NCI-H2196 treated with DMSO at 0.1 percent for 48 hours (cell line): ENCODE data around the gene SZRD1.
A peak's percentile ranks its signal among the peaks of the same experiment; 100 is the strongest.

Source experiments
- DNase-seq: peaks from one replicate; lab custom pipeline; 2025; ENCODE audit not compliant: unreplicated experiment; lab: John Stamatoyannopoulos, UW

The SZRD1 gene

DNA sequence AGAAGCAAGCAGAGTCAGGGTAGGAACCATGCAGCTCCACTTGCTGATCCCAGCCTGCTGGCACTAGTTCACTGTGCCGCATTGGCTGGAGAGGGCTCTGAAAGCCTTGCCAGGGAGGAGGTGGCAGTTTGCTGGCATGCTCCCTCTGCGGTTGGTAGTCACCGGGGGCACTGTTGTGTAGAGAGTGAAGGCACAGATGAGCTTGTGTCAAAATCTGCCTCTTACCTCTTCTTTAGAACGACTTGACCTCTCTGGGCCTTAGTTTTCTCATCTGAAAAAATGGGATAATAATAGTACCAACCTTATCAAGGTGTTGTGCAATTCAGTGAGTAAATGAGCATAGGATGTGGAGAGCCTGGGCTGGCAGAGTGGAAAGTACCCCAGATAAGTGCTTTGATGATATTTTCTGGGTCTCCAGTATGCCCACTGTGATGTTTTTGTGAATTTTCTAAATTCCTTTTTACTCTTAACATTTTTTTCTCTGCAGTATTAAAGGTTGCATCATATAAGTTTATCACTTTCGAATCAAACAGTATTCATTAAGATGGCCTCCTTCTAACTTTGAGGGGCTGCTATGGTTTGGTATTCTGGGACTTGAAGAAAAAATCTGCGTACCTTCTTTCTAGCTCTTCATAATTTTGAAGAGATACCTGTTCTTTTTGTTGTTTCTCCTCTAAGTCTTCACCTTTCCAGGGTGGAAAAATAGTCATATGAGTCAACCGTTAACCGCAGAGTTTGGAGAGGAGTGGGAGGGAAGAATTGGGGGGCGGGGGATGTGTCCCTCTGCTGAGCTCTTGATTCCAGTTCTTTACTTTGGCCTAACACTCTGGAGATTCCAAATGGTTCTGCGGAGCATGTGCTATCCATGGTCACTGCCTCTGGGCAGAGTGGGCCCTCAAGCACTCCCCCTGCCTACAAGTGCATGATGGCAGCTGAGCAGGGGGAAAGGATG lies 26.8 kb downstream of the SZRD1 start:
- no peak for DNase-seq

DNA sequence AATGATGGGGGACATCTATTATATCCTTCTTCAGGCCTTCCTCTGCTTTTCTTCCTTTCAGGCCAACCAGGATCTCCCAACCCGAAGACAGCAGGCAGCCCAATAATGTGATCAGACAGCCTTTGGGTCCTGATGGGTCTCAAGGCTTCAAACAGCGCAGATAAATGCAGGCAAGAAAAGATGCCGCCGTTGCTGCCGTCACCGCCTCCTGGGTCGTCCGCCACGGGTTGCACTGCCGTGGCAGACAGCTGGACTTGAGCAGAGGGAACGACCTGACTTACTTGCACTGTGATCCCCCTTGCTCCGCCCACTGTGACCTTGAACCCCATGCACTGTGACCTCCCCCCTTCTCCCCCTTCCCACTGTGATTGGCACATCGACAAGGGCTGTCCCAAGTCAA lies 27.9 kb downstream of the SZRD1 start:
- no peak for DNase-seq

DNA sequence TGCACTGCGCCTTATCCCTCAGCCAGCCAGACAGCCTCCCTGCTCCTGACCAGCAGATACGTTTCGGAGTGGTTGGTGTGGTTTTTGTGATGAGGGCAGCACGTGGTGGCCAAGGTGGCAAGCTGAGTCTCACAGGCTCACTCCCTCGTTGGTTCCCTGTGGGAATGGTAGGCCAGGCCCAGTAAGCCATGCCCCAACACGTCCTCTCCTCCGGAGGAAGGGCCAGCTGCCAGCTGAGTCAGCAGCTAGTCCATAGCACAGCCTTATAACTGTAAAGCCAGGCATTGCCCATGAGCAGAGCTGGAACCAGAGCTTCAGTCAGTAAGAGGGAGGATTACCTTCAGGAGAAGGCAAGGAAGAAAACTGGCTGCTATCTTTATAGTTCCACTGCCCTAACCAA lies 29.5 kb downstream of the SZRD1 start:
- peak; percentile 91 for DNase-seq

DNA sequence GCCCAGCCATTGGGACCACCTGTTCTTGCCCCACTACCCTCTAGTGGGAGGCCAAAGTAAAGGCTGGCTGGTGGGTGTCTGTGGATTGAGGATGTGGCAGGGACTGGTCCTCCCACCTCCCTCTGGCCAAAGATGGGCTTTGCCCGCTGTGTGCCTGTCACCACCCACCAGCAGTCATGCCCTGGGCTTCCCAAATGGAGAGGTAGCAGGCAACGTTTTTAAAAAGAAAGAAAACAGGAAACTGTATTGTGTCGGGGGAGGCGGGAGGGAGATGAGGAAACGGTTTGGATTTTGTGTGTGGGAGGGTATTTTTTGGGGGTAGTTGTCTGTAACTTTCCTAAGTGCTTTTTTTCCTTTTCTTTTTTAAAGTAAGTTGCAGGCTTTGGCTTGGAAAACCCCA lies 30.1 kb downstream of the SZRD1 start:
- no peak for DNase-seq

DNA sequence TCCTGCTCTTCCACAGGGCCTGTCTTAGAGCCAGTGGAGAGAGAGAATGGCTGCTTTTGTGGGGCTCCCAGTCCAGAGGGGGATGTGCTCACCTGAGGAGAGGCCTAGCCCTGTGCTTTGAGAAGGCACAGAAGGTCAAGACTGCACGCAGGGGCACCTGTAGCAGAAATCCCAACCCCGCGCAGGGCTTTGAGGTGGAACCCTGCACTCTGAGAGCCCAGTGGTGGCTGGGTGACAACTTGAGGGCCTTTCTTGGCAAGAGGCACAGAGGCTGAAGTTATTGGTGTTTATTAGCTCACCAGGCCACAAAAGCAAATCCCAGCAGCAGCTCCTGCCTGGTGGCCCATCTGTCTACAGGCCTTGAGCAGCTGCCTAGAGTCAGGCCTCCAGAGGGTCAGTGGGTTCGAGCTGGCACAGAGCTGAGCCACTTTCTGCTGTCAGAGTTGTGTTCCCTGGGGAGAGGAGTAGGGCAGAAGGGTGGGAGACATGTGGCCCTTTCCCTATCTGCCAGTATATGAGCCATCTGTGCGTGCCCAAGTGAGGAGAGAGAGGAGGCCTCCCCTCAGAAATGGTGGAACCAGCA lies 31.4 kb downstream of the SZRD1 start:
- DNase-seq: no peak

DNA sequence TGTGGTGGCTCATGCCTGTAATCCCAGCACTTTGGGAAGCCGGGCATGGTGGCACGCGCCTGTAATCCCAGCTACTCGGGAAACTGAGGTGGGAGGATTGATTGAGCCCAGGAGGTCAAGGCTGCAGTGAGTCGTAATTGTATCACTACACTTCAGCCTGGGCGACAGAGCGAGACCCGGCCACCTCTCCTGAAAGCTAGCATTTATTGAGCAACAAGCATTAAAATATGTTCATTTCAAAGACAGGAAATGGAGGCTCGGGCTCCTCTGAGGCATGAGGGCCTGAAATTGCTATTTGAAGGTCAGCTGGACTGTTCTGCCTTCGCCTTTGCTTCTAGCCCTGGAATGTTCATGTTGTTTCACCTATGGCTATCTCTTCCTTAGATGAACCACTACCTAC lies 35.7 kb downstream of the SZRD1 start:
- no peak for DNase-seq

DNA sequence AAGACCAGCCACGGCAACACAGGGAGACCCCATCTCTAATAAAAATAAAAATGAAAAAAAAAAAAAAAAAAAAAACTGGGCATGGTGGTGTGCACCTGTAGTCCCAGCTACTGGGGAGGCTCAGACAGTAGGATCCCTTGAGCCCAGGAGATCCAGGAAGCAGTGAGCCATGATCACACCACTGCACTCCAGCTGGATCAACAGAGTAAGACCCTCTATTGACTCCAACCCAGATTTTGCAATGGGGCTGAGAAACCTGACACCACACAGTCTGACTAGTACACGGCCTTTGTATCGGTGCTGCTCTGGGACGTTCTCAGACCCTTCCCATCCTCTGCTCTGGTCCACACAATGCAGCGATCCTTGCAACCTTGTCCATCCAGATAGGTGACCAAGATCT lies 38.4 kb downstream of the SZRD1 start:
- DNase-seq: no peak

DNA sequence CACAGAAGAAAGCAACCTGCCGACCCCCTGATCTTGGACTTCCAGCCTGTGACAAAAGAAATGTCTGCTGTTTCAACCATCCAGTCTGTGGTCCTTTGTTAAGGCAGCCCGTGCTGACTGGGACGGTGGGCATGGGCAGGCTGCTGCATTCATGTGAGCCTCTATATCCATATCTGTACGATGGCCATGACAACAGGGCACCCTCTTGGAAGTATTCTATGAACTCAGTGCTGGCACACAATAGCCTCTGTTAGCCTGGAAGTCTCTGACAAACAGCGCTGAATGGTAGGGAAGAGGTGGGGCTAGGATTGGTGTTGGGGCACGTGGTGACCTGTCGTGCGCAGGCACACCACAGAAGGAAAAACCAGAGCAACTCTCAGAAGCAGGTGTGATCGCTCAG lies 39.8 kb downstream of the SZRD1 start:
- no peak for DNase-seq

DNA sequence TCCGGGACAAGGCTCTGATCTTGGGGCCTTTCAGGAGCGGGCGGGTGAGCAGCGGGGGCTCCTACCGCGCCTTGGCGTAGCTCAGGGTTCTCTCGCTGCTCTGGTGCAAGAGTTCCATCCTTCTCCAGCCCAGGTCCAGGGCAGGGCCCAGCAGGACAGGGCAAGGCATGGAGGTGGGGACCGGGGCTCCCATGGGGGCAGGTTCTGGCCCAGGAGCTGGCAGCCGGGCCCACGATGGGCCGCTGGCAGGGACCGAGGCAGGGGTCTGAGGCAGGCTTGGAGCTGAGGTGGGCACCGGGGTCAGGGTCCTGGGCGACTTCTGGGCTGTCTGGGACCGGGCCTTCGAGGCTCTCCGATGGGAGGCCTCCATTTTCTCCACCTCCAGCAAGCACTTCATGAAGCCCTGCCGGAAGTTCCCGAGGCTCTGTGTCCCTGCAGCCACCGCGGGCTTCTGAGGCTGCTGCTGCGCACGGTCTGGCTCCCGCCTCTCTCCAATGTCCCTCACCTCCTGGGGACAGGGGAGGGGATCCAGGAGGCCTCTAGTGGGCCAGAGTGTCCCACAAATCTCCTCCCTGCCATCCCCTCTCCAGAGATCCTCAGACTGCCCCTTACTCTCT lies 42.6 kb downstream of the SZRD1 start:
- no peak for DNase-seq

DNA sequence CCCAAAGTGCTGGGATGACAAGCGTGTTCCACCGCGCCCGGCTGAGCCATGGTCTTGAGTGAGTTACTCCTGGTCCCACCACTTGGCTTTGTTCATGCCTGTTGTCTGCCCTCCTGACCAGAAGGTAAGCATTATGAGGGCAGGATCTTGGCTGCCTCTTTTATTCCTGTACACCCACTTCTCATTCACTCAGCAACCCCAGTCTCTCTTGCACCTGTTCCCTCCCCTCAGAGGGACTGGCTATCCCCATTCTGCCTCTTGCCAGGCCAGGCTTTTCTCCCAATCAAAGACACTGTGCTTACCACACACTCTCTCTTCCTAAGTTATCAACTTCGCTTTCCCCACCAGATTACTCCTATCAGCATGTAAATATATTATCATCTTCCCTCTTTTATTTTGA lies 43.8 kb downstream of the SZRD1 start:
- no peak for DNase-seq

DNA sequence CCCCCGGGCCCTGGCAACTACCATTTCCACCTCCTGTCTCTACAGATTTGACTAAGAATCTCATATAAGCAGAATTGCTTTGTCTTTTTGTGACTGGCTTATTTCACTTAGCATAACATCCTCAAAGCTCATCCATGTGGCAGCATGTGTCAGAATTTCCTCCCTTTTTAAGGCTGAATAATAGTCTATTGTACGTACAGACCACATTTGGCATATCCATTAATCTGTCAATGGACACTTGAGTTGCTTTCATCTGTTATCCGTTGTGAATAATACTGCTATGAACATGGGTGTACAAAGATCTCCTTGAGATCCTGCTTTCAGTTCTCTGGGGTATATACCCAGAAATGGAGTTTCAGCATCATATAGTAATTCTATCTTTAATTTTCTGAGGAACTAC lies 46.1 kb downstream of the SZRD1 start:
- DNase-seq: no peak

DNA sequence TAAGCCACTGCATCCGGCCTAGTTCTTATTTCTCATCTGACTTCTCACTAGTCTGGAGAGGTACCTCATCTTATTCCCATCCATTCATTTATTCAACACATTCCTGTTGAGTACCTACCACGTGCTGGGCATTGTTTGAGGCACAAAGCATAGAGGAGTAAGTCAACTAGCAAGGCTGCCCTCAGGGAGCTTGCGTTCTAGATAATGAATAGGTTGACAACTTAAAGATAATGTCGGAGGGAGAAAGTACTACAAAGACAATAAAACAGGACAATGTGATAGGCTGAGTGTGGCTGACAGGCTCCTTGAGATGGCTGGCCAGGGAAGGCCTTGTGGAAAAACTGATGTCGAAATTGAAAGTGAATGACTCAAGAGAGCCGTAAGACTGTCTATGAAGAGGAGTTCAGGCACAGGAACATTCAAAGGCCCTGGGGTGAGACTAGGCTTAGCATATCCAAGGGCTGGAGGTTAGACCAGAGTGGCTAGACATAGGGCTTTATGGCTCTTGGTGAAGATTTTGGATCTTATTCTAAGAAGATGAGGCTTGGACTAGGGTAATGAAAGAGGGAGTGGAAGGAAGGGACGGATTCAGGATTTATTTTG lies 51.9 kb downstream of the SZRD1 start:
- DNase-seq: no peak

DNA sequence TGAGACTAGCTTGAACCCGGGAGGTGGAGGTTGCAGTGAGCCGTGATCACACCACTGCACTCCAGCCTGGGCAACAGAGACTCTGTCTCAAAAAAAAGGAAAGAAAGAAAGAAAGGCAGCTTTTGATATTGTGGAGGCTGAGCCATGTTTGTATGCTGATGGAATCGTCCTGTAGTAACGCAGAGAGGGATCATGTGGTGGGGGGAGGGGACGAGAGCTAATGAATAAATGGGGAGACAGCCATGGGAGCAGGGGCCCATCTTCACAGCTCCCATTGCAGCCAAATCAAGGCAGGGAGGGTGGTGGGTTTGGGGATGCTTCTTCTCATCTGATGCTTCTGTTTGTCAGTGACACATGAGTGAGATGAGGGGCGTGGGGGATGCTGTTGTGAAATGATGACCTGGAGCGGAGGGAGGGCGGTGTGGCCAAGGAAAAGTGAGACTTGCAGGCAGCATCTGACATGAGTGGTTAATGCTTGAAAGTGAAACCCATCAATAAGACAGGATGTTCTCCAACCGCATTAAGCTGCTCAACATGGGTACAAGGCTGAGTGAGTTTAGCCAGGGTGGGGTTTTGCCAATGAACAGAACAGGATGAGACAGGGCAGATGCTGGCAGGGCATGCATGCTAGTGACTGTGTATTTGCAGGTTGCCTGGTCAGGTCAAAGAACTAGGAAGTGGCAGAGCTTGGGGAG lies 53.5 kb downstream of the SZRD1 start:
- DNase-seq: no peak

DNA sequence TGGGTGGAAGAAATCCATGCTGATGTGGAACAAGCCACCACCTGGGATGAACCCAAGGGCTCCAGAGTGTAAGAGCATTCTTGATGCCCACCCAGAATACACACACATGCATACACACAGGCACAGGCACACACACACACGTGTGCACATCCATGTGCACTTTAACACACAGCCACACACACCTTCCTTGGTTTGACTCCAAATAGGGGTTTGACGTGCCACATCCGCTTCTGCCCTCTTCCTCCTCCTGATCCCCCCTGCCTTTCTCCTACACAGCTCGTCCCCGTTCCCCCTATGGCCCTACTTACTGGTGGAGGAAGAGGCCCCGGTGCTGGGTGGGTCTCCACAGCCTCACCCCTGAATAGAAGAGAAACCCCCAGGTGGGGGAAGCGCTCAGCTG lies 54.2 kb downstream of the SZRD1 start:
- no peak for DNase-seq

DNA sequence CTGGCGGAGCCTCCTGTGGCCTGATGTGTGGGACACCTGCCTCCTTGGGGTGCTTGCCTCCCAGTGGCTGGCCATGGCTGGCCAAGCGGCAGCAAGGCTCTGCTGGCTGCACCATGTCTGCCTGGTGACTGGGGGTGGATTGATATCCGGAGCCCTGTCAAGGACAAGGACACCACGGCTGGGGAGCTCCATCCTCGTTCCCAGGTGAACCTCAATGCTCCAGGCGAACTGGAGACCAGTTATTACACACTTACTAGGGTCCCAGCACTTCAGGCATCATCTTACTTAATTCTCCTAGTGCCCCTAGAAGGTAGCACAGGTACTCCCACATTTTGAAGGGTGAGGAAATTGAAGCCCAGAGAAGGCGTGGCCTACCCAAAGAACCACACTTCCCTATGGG lies 55.0 kb downstream of the SZRD1 start:
- no peak for DNase-seq

DNA sequence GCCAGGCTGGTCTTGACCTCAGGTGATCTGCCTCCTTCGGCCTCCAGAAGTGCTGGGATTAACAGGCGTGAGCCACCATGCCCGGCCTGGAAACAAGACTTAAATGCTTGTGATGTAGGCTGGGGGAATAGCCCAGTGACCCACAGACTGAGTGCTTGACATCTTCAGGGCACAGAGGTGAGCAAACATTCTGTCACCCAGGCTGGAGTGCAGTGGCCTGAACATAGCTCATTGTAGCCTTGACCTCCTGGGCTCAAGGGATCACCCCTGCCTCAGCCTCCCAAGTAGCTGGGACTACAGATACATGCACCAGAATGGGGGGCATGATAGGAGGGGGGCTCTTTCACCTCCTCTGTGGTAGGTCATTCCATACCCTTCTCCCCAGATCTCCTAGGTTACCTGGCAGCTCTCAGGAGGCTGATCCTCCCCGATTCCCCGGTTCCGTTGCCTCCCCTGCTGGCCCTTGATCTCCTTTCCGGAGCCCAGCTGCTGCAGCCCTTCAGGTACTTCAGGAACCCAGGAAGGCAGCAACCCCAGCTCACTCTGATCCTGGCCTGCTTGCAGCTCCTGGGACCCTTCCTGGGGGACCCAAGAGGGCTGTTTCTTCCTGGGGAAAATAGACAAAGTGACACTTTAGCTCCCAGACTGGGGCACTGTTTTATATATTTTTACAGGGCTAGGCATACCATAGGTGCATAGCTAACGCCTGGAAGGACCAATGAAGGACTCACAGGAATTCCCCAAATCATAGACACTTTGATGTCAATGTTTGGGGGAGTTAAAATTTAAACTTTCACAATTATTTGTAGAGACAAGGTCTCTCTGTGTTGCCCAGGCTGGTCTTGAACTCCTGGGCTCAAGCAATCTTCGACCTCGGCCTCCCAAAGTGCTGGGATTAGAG lies 58.3 kb downstream of the SZRD1 start:
- no peak for DNase-seq

DNA sequence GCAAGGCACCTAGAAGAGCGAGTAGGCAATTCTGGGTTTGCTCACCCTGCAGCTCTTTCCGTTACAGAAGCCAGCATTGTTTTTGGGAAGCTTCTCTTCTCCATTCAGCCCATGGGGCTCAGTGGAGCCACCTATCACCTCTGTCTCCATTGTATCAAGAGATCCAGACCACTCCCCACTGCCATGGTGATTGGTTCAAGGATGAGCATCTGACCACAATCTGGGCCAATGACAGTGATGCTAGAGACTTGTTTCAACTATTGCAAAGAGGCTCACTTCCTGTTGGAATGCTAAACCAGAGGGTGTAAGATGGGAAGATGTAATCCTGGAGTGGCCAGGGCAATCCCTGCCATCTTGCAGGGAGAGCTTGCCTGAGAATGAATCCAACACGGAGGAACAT lies 63.6 kb downstream of the SZRD1 start:
- DNase-seq: no peak

DNA sequence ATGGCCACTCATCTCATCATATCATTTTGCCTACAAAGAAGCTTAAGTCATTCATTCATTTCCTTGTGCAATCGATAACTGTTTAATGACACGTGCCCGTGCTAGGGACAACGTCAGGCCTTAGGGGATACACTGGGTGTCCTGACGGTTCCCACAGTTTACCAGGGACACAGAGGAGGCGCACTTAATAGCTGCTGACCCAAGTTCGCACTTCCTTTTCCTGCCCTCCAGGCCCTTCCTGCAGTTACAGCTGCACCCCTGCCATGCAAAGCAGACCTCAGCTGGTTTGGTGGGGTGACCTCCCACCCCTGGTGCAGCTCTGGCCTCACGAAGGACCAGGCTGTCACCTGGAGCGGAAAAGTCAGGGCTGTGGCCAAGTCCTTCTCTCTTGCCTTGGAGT lies 66.0 kb downstream of the SZRD1 start:
- no peak for DNase-seq

DNA sequence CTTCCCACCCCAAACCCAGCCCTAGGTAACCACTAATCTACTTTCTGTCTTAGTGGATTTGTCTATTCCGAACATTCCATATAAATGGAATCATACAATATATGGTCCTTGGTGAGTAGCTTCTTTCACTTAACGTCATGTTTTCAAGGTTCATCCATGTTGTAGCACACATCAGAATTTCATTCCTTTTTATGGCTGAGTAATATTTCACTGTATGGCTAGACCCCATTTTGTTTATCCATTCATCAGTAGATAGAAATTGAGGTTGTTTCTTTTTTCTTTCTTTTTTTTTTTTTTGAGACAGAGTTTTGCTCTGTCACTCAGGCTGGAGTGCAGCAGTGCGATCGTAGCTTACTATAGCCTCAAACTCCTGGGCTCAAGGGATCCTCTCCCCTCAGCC lies 67.0 kb downstream of the SZRD1 start:
- no peak for DNase-seq

DNA sequence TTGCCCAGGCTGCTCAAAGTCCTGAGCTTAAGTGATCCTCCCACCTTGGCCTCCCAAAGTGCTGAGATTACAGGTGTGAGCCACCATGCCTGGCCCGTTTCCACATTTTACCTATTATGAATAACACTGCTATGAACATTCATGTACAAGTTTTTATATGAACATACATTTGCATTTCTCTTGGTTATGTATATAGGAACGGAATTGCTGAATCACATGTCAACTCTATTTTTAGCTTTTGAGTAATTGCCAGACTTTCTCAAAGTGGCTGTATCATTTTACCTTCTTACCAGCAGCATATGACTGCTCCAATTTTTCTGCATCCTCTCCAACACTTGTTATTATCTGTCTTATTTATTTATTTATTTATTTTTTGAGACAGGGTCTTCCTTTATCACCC lies 67.5 kb downstream of the SZRD1 start:
- no peak for DNase-seq
